ENCODE data around the gene TFCP2L1. TPM values are rescaled to one million over a fixed set of nuclear protein-coding genes. Genes with fewer than 3 reads are reported as not detected.

Gene TFCP2L1
- polyA plus RNA-seq, 3 donors: 0.03 to 0.24 TPM; not detected in 1

GRCh38 chr2:121202541-121203310 is 82.3 kb downstream of the TFCP2L1 start:
- Histone ChIP-seq H4K20me1 (ENCODE audit: insufficient read depth, low read length) (no peaks in the 10 kb centered on the region), H3K9me3 (replicated peaks in 1 of 2; ENCODE audit: control insufficient read depth in 1 of 2, insufficient read depth in 1 of 2, low read length in 2 of 2) (no peaks in the 10 kb centered on the region), H2AFZ (ENCODE audit: insufficient read depth, low read depth, low read length, poor library complexity, severe bottlenecking) (no peak overlapping the region), H3K4me2 (replicated peaks; ENCODE audit: extremely low read depth, low read length, poor library complexity, severe bottlenecking) (no peak overlapping the region), H3K4me1 (ENCODE audit: control insufficient read depth in 1 of 2, insufficient read depth in 2 of 2, low read length in 2 of 2) (peaks cover 36 to 54% of the 10 kb centered on the region in 2 donors), H3K79me2 (ENCODE audit: insufficient read depth, low read length) (no peaks in the 10 kb centered on the region), H3K9ac (ENCODE audit: insufficient read depth, low read length, poor library complexity, severe bottlenecking) (no peak overlapping the region), H3K27ac (ENCODE audit: low read depth in 1 of 2, low read length in 2 of 2) (no peak overlapping the region), H3K36me3 (replicated peaks in 1 of 2; ENCODE audit: control insufficient read depth in 1 of 2, insufficient read depth in 2 of 2, low read length in 2 of 2) (no peaks in the 10 kb centered on the region), H3K27me3 (ENCODE audit: control insufficient read depth in 2 of 2, insufficient read depth in 2 of 2, low read length in 2 of 2) (no peaks in the 10 kb centered on the region), H3K4me3 (replicated peaks in 1 of 3; ENCODE audit: low read depth in 2 of 3, low read length in 3 of 3) (no peak overlapping the region)
- Mint-ChIP-seq H3K27ac (peak overlapping the region in 2 of 7 donors; percentile 33 to 57), H3K9me3 (peaks cover 0 to 7% (median 0%) of the 10 kb centered on the region in 7 donors), H3K4me3 (no peak overlapping the region), H3K4me1 (peaks cover 57% of the 10 kb centered on the region), H3K27me3 (ENCODE audit: low read depth in 3 of 3) (peaks cover 3 to 17% (median 6%) of the 10 kb centered on the region in 3 donors), H3K36me3 (peaks cover 4% of the 10 kb centered on the region in 2 donors)
- no peak for TF ChIP-seq CTCF (IDR thresholded peaks at IDR 0.05)
- intact Hi-C loops (cut with micrococcal nuclease): no loop called here
- 98% methylated on average over 6 of the region's 11 CpGs for WGBS (ENCODE audit: insufficient coverage)
- no peak for DNase-seq

DNA sequence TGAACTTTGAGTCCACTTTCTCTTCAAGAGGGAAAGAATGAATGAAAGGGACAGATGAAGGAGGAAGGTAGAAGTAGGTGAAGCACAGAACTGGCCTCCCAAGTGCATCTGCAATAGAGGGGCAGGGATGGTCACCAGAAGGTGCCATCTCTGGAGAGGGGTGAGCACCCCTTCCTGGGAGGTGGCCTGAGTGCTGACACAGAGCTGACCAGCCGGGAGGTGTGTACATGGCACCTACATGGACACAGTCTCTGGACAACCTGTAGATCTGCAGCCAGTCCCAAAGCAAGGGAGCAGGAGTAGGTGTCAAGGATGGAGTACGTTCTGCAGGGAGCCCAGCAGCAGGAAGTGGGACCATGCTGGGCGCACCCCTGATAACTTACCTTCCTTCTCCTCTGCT is 83.2 kb downstream of the TFCP2L1 start:
- H3K9ac ChIP-seq (ENCODE audit: insufficient read depth, low read length, poor library complexity, severe bottlenecking): no peak overlapping the region
- H3K27ac ChIP-seq (ENCODE audit: low read depth in 1 of 2, low read length in 2 of 2): no peak overlapping the region
- H3K4me3 Mint-ChIP-seq: no peak overlapping the region
- no CpG with 5 or more reads among the region's 3 CpGs for WGBS (ENCODE audit: insufficient coverage)
- no peaks in the 10 kb centered on the region for H4K20me1 ChIP-seq (ENCODE audit: insufficient read depth, low read length)
- peaks cover 4% of the 10 kb centered on the region in 2 donors for H3K36me3 Mint-ChIP-seq
- H3K4me3 ChIP-seq (replicated peaks in 1 of 3; ENCODE audit: low read depth in 2 of 3, low read length in 3 of 3): no peak overlapping the region
- H3K4me1 Mint-ChIP-seq: peaks cover 66% of the 10 kb centered on the region
- H3K9me3 Mint-ChIP-seq: peaks cover 0 to 9% (median 0%) of the 10 kb centered on the region in 7 donors
- no peak for TF ChIP-seq CTCF (IDR thresholded peaks at IDR 0.05)
- no peaks in the 10 kb centered on the region for H3K9me3 ChIP-seq (replicated peaks in 1 of 2; ENCODE audit: control insufficient read depth in 1 of 2, insufficient read depth in 1 of 2, low read length in 2 of 2)
- H3K4me2 ChIP-seq (replicated peaks; ENCODE audit: extremely low read depth, low read length, poor library complexity, severe bottlenecking): no peak overlapping the region
- H3K27me3 ChIP-seq (ENCODE audit: control insufficient read depth in 2 of 2, insufficient read depth in 2 of 2, low read length in 2 of 2): no peaks in the 10 kb centered on the region
- H3K27ac Mint-ChIP-seq: no peak overlapping the region
- H3K36me3 ChIP-seq (replicated peaks in 1 of 2; ENCODE audit: control insufficient read depth in 1 of 2, insufficient read depth in 2 of 2, low read length in 2 of 2): no peaks in the 10 kb centered on the region
- H3K4me1 ChIP-seq (ENCODE audit: control insufficient read depth in 1 of 2, insufficient read depth in 2 of 2, low read length in 2 of 2): peaks cover 45 to 63% of the 10 kb centered on the region in 2 donors
- intact Hi-C loops (cut with micrococcal nuclease): no loop called here
- no peaks in the 10 kb centered on the region for H3K79me2 ChIP-seq (ENCODE audit: insufficient read depth, low read length)
- DNase-seq: no peak
- peaks cover 3 to 17% (median 6%) of the 10 kb centered on the region in 3 donors for H3K27me3 Mint-ChIP-seq (ENCODE audit: low read depth in 3 of 3)
- no peak overlapping the region for H2AFZ ChIP-seq (ENCODE audit: insufficient read depth, low read depth, low read length, poor library complexity, severe bottlenecking)

Measured in CD14-positive monocyte (primary cell).